Keratinocyte (primary cell): ENCODE results near the gene SLC38A6. TPM values are rescaled to one million over a fixed set of nuclear protein-coding genes. Genes with fewer than 3 reads are reported as not detected.

ENCODE experiments used
- DNase-seq: peaks from one replicate; pipeline ENCODE4 v3.0.0-alpha.2; 2011; ENCODE audit warnings: low read depth, missing footprints, low spot score
- FAIRE-seq: peaks from 2 replicates; lab custom pipeline; 2011; peaks lifted over from hg19 to GRCh38; lab: Jason Lieb, UNC
- H2AFZ ChIP-seq: 2 replicates; pipeline ENCODE4 v1.6.0; 2012; ENCODE audit warnings: low read length, control low read depth, inconsistent platforms; ENCODE audit not compliant: control insufficient read depth
- H3K27ac ChIP-seq: 2 replicates; pipeline ENCODE4 v1.5.1; 2011; ENCODE audit warnings: low read length; ENCODE audit not compliant: control insufficient read depth, insufficient read depth
- H3K27me3 ChIP-seq: 3 replicates; pipeline ENCODE4 v1.6.0; 2011; ENCODE audit warnings: low read length; ENCODE audit not compliant: control insufficient read depth, insufficient read depth; ENCODE audit errors: extremely low read depth
- H3K36me3 ChIP-seq, 2 experiments: 2 replicates in 1 of 2; 3 replicates in 1 of 2; pipeline ENCODE4 v1.5.1; 2011; ENCODE audit warnings: low read length in 2 of 2, mild to moderate bottlenecking in 1 of 2; ENCODE audit not compliant: control insufficient read depth in 2 of 2, insufficient read depth in 2 of 2; ENCODE audit errors: extremely low read depth in 1 of 2
- H3K4me1 ChIP-seq: 3 replicates; pipeline ENCODE4 v1.5.1; 2011; ENCODE audit warnings: low read length; ENCODE audit not compliant: control insufficient read depth, insufficient read depth; ENCODE audit errors: extremely low read depth
- H3K4me2 ChIP-seq: 3 replicates; pipeline ENCODE4 v1.6.0; 2011; ENCODE audit warnings: low read depth, low read length; ENCODE audit not compliant: control insufficient read depth, insufficient read depth; ENCODE audit errors: extremely low read depth
- H3K4me3 ChIP-seq, 3 experiments: fragments of 200-600 bp in 1 of 3; sonication (generic) in 1 of 3; 2 replicates in 2 of 3; 3 replicates in 1 of 3; pipeline ENCODE4 v1.5.1; 2011 to 2016; ENCODE audit warnings: low read length in 3 of 3, mild to moderate bottlenecking in 3 of 3, control low read depth in 2 of 3, inconsistent platforms in 1 of 3, low read depth in 1 of 3, mixed read lengths in 1 of 3, mixed run types in 1 of 3, moderate library complexity in 1 of 3; ENCODE audit not compliant: control insufficient read depth in 2 of 3, insufficient read depth in 2 of 3; ENCODE audit errors: extremely low read depth in 1 of 3
- H3K79me2 ChIP-seq: 2 replicates; pipeline ENCODE4 v1.6.0; 2012; ENCODE audit warnings: low read length; ENCODE audit not compliant: control insufficient read depth, insufficient read depth
- H3K9ac ChIP-seq: 3 replicates; pipeline ENCODE4 v1.6.0; 2011; ENCODE audit warnings: low read length; ENCODE audit not compliant: control insufficient read depth, insufficient read depth; ENCODE audit errors: extremely low read depth
- H3K9me1 ChIP-seq: 3 replicates; pipeline ENCODE4 v1.6.0; 2011; ENCODE audit warnings: low read length; ENCODE audit not compliant: control insufficient read depth, insufficient read depth; ENCODE audit errors: extremely low read depth
- H3K9me3 ChIP-seq: 2 replicates; pipeline ENCODE4 v1.5.1; 2012; ENCODE audit warnings: low read depth, low read length; ENCODE audit not compliant: control insufficient read depth
- H4K20me1 ChIP-seq: 3 replicates; pipeline ENCODE4 v1.6.0; 2011; ENCODE audit warnings: low read length; ENCODE audit not compliant: control insufficient read depth, insufficient read depth; ENCODE audit errors: extremely low read depth
- CTCF ChIP-seq, 3 experiments: IDR thresholded peaks in 1 of 3; conservative IDR thresholded peaks in 1 of 3; optimal IDR thresholded peaks in 1 of 3; 2 replicates in 2 of 3; 3 replicates in 1 of 3; pipeline versions ENCODE3 to v1.5.1; 2011; ENCODE audit warnings: low read length in 3 of 3, mild to moderate bottlenecking in 3 of 3, moderate library complexity in 2 of 3, control low read depth in 1 of 3, inconsistent platforms in 1 of 3; ENCODE audit not compliant: insufficient read depth in 2 of 3; ENCODE audit errors: extremely low read depth in 1 of 3
- EZH2 ChIP-seq: IDR thresholded peaks from one replicate; pipeline ENCODE4 v1.6.1; 2012; ENCODE audit warnings: inconsistent platforms, mild to moderate bottlenecking, low read length, moderate library complexity
- dilution Hi-C: fragments of 300-500 bp; cut with MboI; formaldehyde crosslinking; loops from one replicate; pipeline ENCODE4 v1.7.0; 2020; ENCODE audit warnings: low sequenced_read_pairs; ENCODE audit not compliant: extremely low pct_ligation_motif_present
- polyA plus RNA-seq, 5 experiments: library from polyadenylated mRNA; depleted of rRNA in 3 of 5; stranded (reverse) in 3 of 5; stranded (forward) in 1 of 5; unstranded in 1 of 5; fragments of >200 nt; gene quantifications; 1 replicate in 1 of 5; 2 replicates in 3 of 5; 3 replicates in 1 of 5; pipeline versions ENCODE4 v1.2.1 to v1.2.3, GENCODE V29; 2011 to 2012; ENCODE audit warnings: missing spikeins in 2 of 5, low read depth in 1 of 5, low replicate concordance in 1 of 5

The SLC38A6 gene
- polyA plus RNA-seq, 1 donor (not counting 4 experiments of a cell fraction or from before 2014, with no cell fraction given) = 15.7 TPM

GRCh38 chr14:60944204-60944603 is 36.8 kb upstream of the SLC38A6 start:
- no peaks in the 10 kb centered on the region for H3K79me2 ChIP-seq
- no peak overlapping the region for H3K4me3 ChIP-seq
- FAIRE-seq (peak; percentile 56), DNase-seq (no peak)
- dilution Hi-C loops = no loop called here
- H3K4me1 ChIP-seq = no peaks in the 10 kb centered on the region
- no peak overlapping the region for H3K27ac ChIP-seq
- no peaks in the 10 kb centered on the region for H3K27me3 ChIP-seq
- peaks cover 0 to 2% of the 10 kb centered on the region in 2 experiments for H3K36me3 ChIP-seq
- H3K9ac ChIP-seq = no peak overlapping the region
- no peaks in the 10 kb centered on the region for H3K9me3 ChIP-seq
- H3K9me1 ChIP-seq = no peaks in the 10 kb centered on the region
- H4K20me1 ChIP-seq = no peaks in the 10 kb centered on the region
- H3K4me2 ChIP-seq = no peak overlapping the region
- no peak for TF ChIP-seq EZH2
- TF ChIP-seq CTCF (optimal IDR thresholded peaks at IDR 0.05 in 1 of 3, IDR thresholded peaks at IDR 0.05 in 1 of 3, conservative IDR thresholded peaks at IDR 0.05 in 1 of 3; ENCODE audit: extremely low read depth in 1 of 3, insufficient read depth in 2 of 3, low read length in 3 of 3) = no peak
- H2AFZ ChIP-seq = no peak overlapping the region

DNA sequence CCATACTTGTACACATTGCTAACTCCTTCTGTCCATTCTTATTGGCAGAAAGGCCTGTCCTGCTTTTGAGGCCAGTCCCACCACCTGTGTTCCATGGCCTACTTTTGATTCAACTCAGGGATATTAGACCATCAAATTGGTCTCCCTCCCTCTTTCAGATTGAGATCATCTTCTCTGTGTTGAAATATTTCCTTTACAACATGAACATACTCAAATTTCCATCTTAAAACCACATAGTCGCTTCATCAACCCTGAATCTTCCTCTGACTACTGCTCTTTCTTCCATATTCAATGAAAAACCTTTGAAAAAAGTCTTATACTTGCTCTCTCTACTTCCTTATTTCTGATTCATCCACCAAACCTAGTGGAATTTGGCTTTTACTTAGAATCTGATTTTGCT is 35.1 kb upstream of the SLC38A6 start:
- Histone ChIP-seq H3K4me2 (no peak overlapping the region), H3K4me1 (no peaks in the 10 kb centered on the region), H3K9me1 (no peaks in the 10 kb centered on the region), H2AFZ (no peak overlapping the region), H4K20me1 (no peaks in the 10 kb centered on the region), H3K79me2 (no peaks in the 10 kb centered on the region), H3K9me3 (no peaks in the 10 kb centered on the region), H3K27ac (no peak overlapping the region), H3K9ac (no peak overlapping the region), H3K36me3 (peaks cover 0 to 2% of the 10 kb centered on the region in 2 experiments), H3K27me3 (no peaks in the 10 kb centered on the region), H3K4me3 (no peak overlapping the region)
- no peak for FAIRE-seq
- dilution Hi-C loops = no loop called here
- no peak for TF ChIP-seq CTCF (optimal IDR thresholded peaks at IDR 0.05 in 1 of 3, IDR thresholded peaks at IDR 0.05 in 1 of 3, conservative IDR thresholded peaks at IDR 0.05 in 1 of 3; ENCODE audit: extremely low read depth in 1 of 3, insufficient read depth in 2 of 3, low read length in 3 of 3)
- no peak for TF ChIP-seq EZH2
- no peak for DNase-seq
